ENCODE data around the gene CPT2. TPM values are rescaled to one million over a fixed set of nuclear protein-coding genes. Genes with fewer than 3 reads are reported as not detected.
A peak's percentile ranks its signal among the peaks of the same experiment; 100 is the strongest.

CPT2 gene
- total and polyA plus RNA-seq, 2 of the 13 experiments (the other 11 are each of a cell fraction or from before 2014, with no cell fraction given), result 12.6 to 14.6 TPM

- TF ChIP-seq, protein P1, sequence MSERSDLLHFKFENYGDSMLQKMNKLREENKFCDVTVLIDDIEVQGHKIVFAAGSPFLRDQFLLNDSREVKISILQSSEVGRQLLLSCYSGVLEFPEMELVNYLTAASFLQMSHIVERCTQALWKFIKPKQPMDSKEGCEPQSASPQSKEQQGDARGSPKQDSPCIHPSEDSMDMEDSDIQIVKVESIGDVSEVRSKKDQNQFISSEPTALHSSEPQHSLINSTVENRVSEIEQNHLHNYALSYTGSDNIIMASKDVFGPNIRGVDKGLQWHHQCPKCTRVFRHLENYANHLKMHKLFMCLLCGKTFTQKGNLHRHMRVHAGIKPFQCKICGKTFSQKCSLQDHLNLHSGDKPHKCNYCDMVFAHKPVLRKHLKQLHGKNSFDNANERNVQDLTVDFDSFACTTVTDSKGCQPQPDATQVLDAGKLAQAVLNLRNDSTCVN (CRISPR knock-in tag; IDR thresholded peaks at IDR 0.05; ENCODE audit: borderline replicate concordance), result no peak
- TF ChIP-seq ZNF782 (CRISPR knock-in tag; IDR thresholded peaks at IDR 0.05; ENCODE audit: borderline replicate concordance), result no peak
- TF ChIP-seq, protein P2, sequence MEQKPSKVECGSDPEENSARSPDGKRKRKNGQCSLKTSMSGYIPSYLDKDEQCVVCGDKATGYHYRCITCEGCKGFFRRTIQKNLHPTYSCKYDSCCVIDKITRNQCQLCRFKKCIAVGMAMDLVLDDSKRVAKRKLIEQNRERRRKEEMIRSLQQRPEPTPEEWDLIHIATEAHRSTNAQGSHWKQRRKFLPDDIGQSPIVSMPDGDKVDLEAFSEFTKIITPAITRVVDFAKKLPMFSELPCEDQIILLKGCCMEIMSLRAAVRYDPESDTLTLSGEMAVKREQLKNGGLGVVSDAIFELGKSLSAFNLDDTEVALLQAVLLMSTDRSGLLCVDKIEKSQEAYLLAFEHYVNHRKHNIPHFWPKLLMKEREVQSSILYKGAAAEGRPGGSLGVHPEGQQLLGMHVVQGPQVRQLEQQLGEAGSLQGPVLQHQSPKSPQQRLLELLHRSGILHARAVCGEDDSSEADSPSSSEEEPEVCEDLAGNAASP (CRISPR knock-in tag; IDR thresholded peaks at IDR 0.05; ENCODE audit: borderline replicate concordance), result 0 out of 2 replicates have a peak, but pooled peaks have one; percentile 2
- no peak for TF ChIP-seq TERF1 (CRISPR knock-in tag; IDR thresholded peaks at IDR 0.05)
- 0 out of 2 replicates have a peak, but pooled peaks have one; percentile 37 for TF ChIP-seq ZNF598 (CRISPR knock-in tag; IDR thresholded peaks at IDR 0.05; ENCODE audit: borderline replicate concordance)
- no peak for TF ChIP-seq ZNF670 (CRISPR knock-in tag; IDR thresholded peaks at IDR 0.05; ENCODE audit: borderline replicate concordance)
- no peak for TF ChIP-seq PTBP1 (IDR thresholded peaks at IDR 0.05; ENCODE audit: low read depth, low read length, poor library complexity, severe bottlenecking)
- no peak for TF ChIP-seq ZNF570 (CRISPR knock-in tag; IDR thresholded peaks at IDR 0.05; ENCODE audit: borderline replicate concordance)
- TF ChIP-seq ZFP62 (CRISPR knock-in tag; IDR thresholded peaks at IDR 0.05), result no peak
- TF ChIP-seq HMGXB4 (CRISPR knock-in tag; IDR thresholded peaks at IDR 0.05; ENCODE audit: borderline replicate concordance in 1 of 2, low read depth in 1 of 2), result peak; percentile 53 to 62; a peak in 2 of 4 replicates
- no peak for TF ChIP-seq NR3C1 (CRISPR knock-in tag; IDR thresholded peaks at IDR 0.05)
- TF ChIP-seq TBL1XR1 (IDR thresholded peaks at IDR 0.05; ENCODE audit: borderline replicate concordance, low read length, partially characterized antibody), result no peak
- TF ChIP-seq HNF4A (CRISPR knock-in tag; IDR thresholded peaks at IDR 0.05), result 0 out of 2 replicates have a peak, but pooled peaks have one; percentile 5
- peak; percentile 57; the same call in 1 of the 2 replicates for TF ChIP-seq ZNF747 (CRISPR knock-in tag; IDR thresholded peaks at IDR 0.05; ENCODE audit: borderline replicate concordance)
- no peak for TF ChIP-seq HNRNPK (IDR thresholded peaks at IDR 0.05; ENCODE audit: low read depth, low read length, poor library complexity, severe bottlenecking)
- no peak for TF ChIP-seq SNAPC4 (CRISPR knock-in tag; IDR thresholded peaks at IDR 0.05)
These were observed 20.0 kb upstream of the CPT2 start (continued) for GRCh38 chr1:53176452-53177208.
